Activated CD4-positive, CD25-positive, alpha-beta regulatory T cell treated with anti-CD3 and anti-CD28 coated beads, Interleukin-2, amount 50 U/mL, for 16 hours (primary cell): ENCODE measurements around the gene RPSA.
"Not testable (repeated sequence)": the region's sequence is repeated elsewhere in the genome, so short reads cannot be mapped to it uniquely, and the experiment has no call there.

Experiments used
- DNase-seq: peaks from one replicate; pipeline ENCODE4 v3.0.0-alpha.2; 2020; ENCODE audit warnings: low read depth, low spot score

RPSA gene

GRCh38 chr3:39406368-39407258 is at the start of gene RPSA:
Gene RPSA, plus strand, starts transcription at chr3:39406720. Its CDS starts 934 bp downstream, at chr3:39407654.
- peak; percentile 86 for DNase-seq

- DNase-seq, result no peak
Measured at GRCh38 chr3:39358333-39358732, 48.2 kb upstream of the RPSA start.

- DNase-seq, result no peak
Measured at GRCh38 chr3:39361252-39361927, 45.1 kb upstream of the RPSA start.

- DNase-seq, result no peak
Measured at GRCh38 chr3:39362192-39362591, 44.3 kb upstream of the RPSA start.

- no peak for DNase-seq
Measured at GRCh38 chr3:39362812-39363211, 43.7 kb upstream of the RPSA start.

GRCh38 chr3:39370450-39370849 is 36.1 kb upstream of the RPSA start:
- not testable (repeated sequence) for DNase-seq

GRCh38 chr3:39372833-39373232 is 33.7 kb upstream of the RPSA start:
- DNase-seq, result no peak

- DNase-seq, result no peak
Measured at GRCh38 chr3:39376959-39377634, 29.4 kb upstream of the RPSA start.

- peak; percentile 34 for DNase-seq
Measured at GRCh38 chr3:39378088-39378487, 28.4 kb upstream of the RPSA start.

GRCh38 chr3:39378957-39379777 is 27.4 kb upstream of the RPSA start:
- no peak for DNase-seq

GRCh38 chr3:39379778-39380155 is 26.8 kb upstream of the RPSA start:
- DNase-seq, result no peak

- no peak for DNase-seq
Measured at GRCh38 chr3:39381432-39381831, 25.1 kb upstream of the RPSA start.

GRCh38 chr3:39383045-39383880 is 23.3 kb upstream of the RPSA start, which contains the start of gene SLC25A38:
Gene SLC25A38, plus strand, starts transcription at chr3:39383370. Its CDS starts 355 bp downstream, at chr3:39383725.
- peak; percentile 54 for DNase-seq

GRCh38 chr3:39383881-39384664 is 22.4 kb upstream of the RPSA start:
- peak; percentile 88 for DNase-seq

- DNase-seq, result no peak
Measured at GRCh38 chr3:39384665-39385000, 21.9 kb upstream of the RPSA start.

- no peak for DNase-seq
Measured at GRCh38 chr3:39385456-39386090, 20.9 kb upstream of the RPSA start.

- no peak for DNase-seq
Measured at GRCh38 chr3:39386318-39386717, 20.2 kb upstream of the RPSA start.

GRCh38 chr3:39387411-39387975 is 19.0 kb upstream of the RPSA start:
- no peak for DNase-seq

GRCh38 chr3:39388153-39388552 is 18.4 kb upstream of the RPSA start:
- DNase-seq, result no peak
